SKM-1 treated with dmso at 0.1 percent for 144 hours (cell line): Measurements from ENCODE around the gene BRD4.

ENCODE experiments used
- DNase-seq: peaks from one replicate; lab custom pipeline; 2025; ENCODE audit not compliant: unreplicated experiment; lab: John Stamatoyannopoulos, UW

Gene BRD4

GRCh38 chr19:15250640-15250993, 81.7 kb downstream of the BRD4 start:
- no peak for DNase-seq

DNA sequence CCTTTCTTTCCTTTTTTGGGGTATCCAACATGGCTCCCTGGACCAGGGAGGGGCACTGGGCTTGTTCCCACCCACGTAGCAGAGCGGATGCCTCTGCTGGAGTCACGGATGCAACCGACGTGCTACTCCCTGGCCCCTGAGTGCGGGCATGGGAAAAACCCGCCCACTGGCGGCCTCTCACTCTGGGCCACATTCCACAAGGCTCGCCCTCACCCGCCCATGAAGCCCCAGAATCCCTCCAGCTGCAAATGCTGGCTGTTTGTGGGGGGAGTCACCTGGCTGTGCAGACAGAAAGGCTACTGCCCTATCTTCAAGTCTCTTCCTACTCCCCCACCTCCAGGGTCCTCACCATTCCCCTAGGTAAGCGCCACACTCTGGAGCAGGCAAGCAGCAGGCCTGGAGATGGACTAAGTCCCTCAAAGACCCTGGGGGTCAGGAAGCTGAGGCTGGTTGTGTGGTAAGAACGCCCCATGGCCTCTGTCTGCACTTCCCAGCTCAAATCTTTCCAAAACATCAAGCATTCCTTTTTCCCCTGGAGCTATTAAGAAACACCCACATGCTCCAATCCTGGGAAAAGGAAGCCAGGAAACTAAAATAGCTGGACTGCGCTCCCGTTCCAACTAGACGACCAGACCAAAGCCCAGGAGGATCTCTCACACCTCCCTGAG, 82.2 kb downstream of the BRD4 start:
- no peak for DNase-seq

DNA sequence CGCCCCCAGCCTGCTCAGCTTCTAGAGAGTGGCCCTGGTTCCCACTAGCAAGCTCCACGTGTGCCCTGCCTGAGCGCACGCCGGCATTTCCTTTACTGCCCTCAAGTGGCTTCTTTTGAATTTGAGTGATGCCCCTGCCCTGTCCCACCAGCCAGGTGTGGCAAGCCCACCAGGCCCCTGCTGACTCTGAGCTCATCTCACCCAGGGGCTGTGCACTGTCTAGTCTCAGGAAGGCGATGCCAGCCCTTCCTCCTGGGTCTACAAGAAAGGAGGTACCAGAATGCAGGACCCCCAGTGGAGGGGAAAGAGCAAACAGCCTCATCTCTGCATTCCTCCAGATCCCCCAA, 82.8 kb downstream of the BRD4 start:
- DNase-seq = no peak

GRCh38 chr19:15248648-15249527, 83.5 kb downstream of the BRD4 start:
- no peak for DNase-seq

GRCh38 chr19:15248106-15248505, 84.2 kb downstream of the BRD4 start:
- DNase-seq = no peak

DNA sequence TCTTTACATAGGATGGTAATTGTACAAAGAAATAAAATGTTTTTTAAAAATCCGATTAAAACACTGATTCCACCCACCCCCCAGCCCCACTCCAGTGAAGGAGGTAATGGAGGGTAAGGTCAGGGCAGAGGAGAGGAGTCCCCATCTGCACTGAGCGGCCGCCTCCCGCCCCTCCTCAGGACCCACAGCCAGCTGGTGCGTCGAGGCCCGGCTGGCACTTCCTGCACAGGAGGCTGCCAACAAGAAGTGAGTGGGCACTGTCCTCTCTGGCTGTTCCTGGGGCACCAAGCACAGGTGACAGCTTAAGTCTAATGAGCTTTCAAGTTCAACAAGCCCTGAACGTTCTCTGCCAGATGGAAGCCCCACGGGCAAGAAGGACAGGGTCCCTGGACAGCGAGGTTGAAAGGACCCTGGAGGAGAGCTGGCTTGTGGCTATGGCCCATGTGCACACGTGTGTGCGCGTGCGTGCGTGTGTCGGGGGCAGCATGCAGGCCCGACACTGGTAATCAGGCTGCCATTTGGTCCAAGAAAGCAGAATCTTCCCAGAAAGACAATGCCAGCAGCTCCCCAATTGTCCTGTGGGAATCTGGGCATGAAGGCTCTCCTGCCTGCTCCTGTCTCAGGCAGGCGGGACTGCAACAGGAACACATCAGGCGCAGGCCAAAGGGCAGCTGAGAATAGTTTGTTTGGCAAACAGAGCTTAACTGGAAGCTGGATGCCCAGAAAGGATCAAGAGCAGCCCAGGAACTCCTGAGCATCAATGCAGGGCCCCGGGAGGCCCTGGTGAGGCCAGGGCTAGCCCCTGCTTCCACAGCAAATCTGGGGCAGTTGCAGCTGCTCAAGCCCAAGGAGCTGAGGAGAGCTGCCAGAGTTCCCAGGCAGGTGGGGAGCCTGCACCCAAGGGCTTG, 85.0 kb downstream of the BRD4 start:
- no peak for DNase-seq

GRCh38 chr19:15246198-15246481, 86.2 kb downstream of the BRD4 start:
- DNase-seq = no peak

- no peak for DNase-seq
Observed at GRCh38 chr19:15245370-15246197, 86.8 kb downstream of the BRD4 start.

DNA sequence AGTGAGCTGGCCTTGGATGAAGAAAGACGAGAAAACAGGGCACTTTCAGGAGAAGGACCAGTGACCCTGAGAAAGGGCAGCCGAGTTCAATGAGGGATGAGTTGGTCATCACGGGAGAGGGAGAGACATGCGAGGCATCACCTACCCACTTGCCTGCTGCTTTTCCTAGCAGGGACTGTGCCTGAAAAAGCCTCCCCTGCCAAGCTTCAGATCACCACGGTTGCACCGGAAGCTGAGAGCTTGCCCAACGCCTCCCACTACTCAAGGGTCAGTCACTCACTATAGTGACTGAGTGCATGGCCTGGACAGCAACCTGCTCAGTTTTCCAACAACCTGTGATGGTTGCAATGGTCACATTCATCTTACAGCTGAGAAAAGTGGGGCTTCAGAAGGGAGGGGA, 87.5 kb downstream of the BRD4 start:
- no peak for DNase-seq

- no peak for DNase-seq
Observed at GRCh38 chr19:15244106-15244803, 88.1 kb downstream of the BRD4 start.

DNA sequence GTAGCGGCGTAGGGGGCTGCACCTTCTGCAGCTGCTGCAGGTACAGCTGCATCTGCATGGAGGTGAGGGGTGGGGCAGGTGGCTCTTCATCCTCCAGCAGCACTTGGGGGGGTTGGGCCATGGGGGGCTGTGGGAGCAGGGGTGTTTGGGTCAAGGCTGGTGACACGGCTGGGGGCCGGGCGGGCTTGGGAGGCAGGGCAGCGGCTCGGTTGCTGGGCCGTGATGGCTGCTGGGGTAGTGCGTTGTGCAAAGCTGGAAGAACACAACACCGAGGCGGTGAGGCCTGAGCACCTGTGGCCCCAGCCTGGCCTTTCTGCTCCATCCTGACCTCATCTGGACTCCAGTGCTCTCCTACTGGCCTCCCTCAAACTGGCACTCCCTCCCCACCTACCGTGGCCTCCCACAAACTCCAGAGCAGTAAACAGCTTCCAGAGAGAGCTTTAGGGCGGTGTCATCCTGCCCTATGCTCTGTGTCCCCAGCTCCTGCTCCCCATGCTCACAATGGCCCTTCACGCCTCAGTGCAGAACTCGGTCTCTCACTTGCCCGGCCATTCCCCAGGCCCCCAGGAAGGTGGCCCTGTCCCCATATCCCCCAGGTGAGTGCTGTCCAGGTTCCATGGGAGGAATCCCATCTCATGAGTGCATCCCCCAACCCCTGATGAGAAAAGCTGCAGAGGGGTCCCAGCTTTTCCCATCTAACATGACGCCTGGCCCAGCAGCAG, 88.9 kb downstream of the BRD4 start:
- DNase-seq = no peak

DNA sequence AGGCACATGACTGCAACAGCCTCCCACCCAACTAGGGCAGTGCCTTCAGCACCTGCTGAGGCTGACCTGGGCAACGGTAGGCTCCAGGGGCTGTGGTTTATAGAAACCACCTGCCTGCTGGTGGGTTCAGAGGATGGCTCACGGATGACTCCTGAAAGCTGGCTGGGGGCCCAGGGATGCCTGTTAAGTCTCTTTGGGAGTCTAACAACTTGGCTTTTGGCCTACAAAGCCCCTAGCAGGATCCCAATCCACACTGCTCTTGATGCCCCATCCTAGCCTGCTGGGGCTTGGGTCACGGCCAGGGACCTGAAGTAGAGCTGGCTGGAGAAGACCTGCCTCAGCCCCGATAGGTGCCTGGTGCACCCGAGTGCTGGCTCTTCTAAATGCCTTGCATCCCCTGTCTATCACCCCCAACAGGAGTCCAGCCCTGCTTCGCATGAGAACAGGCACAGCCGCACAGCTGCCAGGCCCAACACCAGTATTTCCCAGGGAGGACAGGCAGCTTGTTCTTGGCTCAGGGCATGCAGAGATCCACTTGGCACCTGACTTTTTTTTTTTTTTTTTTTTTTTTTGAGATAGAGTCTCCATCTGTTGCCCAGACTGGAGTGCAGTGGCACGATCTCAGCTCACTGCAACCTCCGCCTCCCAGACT, 91.0 kb downstream of the BRD4 start:
- no peak for DNase-seq

DNA sequence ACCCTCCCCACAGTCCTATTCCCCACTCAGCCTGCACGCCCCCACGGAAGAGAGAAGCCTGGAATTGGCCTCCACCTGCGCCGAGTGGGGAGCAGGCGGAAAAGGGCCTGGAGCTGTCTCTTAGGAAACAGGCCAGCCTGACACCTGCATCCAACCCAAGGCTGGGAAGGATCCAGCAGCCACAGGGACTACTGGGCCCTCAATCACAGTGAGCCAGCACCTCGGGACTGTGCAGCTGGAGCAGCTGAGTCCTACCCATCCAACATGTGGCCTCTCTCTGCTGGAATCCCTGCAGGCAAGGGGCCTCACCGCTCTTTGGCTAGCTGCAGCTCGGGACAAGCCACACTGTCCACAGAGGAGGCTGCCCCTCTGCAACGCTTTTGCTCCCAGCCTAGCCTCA, 91.8 kb downstream of the BRD4 start:
- no peak for DNase-seq

DNA sequence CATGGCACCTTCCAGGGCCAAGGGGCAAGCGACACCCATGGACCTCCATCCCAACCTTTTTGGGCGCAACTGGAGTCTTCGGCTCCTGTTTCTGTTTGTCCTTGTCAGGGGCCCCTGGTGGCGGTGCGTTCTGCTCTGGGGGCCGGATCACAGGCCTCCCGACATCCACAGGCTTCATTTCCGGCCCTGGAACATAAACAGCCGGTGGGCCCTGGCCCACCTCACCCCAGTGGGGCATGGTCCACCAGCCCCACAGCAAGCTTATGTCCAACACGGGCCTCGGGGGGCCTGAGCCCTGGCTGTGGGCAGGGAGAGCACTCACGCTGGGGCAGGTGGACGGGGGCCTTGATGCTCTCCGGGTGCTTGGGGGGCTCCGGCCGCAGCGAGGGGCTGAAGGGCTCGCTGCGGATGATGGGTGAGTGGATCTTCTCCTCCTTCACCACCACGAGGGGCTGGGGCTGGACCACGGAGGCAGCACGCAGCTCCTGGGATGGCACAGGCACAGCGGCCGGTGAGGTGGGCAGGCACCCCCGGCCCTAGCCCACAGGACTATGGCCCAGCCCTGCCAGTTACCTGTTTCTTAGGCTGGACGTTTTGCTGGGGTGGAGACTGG, 92.9 kb downstream of the BRD4 start:
- no peak for DNase-seq

GRCh38 chr19:15238639-15239155, 93.6 kb downstream of the BRD4 start:
- DNase-seq = no peak

DNA sequence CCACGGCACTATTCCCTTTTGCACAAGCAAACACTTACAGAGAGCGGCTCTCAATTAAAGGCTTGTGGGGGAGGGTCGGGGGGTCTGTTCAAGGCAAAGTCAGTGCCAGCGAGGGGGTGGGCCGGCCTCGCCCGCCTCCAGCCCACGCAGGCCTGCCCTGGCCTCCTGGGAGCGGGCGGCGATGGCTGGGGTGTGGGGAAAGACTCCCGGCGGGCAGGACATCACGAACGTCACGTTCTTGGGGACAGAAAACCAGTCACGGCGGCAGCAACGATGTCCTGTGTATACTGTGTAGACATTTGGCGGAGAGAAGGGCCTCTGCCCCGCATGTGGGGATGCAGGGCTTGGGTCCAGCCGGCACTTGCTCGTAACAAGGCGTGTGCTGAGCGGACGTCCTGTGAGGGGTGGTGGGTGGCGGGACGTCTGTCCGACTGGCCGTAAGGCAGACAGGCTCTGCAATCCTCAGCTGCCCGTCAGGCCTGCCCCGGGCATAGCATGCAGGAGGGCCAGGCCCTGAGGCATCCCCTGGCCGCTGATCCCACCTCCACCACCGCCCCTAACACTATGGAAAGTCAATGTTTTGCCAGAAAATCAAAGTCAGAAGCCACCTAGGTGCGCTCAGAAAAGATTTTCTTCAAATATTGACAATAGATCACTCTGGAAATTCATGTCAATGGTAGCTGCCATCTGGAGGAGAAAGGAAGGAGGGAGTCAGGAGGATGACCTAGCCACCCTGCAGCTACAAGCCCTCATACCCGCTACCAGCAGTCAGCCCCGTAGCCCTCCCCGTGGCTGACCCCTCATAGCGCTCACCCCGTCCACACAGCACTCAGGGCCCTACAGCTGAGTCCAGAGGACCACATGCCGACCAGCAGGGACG, 94.3 kb downstream of the BRD4 start:
- DNase-seq = no peak

DNA sequence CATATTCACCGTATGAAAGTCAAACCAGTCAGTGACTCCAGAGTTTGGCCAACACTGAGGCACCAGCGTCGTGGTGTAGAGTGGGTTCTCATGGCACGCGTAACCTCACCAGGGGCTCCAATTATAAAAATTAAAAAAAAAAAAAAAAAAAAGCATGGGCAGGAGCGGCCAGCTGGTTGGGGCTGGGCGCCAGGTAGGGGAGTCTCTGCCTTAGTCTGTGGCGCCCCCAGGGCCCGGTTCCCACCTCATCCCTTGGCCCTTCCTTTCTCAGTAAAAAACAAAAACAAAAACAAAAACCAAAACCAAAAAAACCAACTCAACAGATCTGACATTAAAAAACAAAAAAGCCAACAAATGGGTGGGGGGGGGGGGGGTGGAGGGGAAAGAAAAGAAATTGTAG, 95.5 kb downstream of the BRD4 start:
- DNase-seq = no peak

DNA sequence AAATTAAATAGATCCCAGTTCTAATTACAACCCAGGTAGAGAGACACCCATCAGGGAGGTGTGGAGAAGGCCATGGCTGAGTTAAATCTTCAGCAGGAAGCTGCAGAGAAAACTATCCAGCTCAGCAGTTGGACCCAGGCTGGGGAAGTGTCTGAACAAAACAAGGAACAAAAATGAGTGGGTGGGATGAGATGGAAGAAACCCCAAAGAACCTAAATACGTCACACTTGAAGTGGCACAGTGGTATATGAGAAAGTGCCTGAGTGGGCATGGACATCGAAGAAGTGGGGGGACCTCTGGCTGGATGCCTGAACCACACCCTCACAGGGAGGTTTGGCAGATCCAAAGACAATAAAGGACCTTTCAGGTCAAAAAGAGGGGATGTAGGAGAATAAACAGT, 96.6 kb downstream of the BRD4 start:
- DNase-seq = no peak
